Panc1 (cell line): ENCODE results near the gene AKAP6. TPM values are rescaled to one million over a fixed set of nuclear protein-coding genes. Genes with fewer than 3 reads are reported as not detected.

Experiments
- ATAC-seq: fragments of 200-7000 bp; cut with Tn5 transposase; 2 replicates; pipeline ENCODE4 v1.9.1; 2020; ENCODE audit warnings: mild to moderate bottlenecking, moderate library complexity
- BruUV-seq: library from RNA; stranded (reverse); fragments of 400-500 nt; replicated peaks from 2 replicates; lab custom pipeline; 2021; lab: Mats Ljungman, UMichigan
- CTCF ChIA-PET: fragments of 300-600 bp; sonication (Branson Sonifier 250); formaldehyde crosslinking; loops from one replicate; lab custom pipeline; 2022; ENCODE audit warnings: antibody characterized with exemption; lab: Charles Lee
- POLR2A ChIA-PET: fragments of 300-600 bp; sonication (Branson Sonifier 250); formaldehyde crosslinking; loops from one replicate; lab custom pipeline; 2022; ENCODE audit warnings: antibody characterized with exemption; lab: Charles Lee
- DNase-seq: peaks from one replicate; pipeline ENCODE4 v3.0.0-alpha.2; 2010; ENCODE audit warnings: low read depth, low spot score
- H3K27ac ChIP-seq: 2 replicates; pipeline ENCODE4 v1.5.1; 2011; ENCODE audit warnings: mild to moderate bottlenecking, low read length, inconsistent platforms
- H3K27me3 ChIP-seq: fragments of 200-500 bp; sonication (Bioruptor generic); 2 replicates; pipeline ENCODE4 v1.6.0; 2014; ENCODE audit warnings: low read length, inconsistent platforms; ENCODE audit not compliant: control insufficient read depth, insufficient read depth
- H3K36me3 ChIP-seq: fragments of 200-500 bp; sonication (Bioruptor generic); 2 replicates; pipeline ENCODE4 v1.5.1; 2014; ENCODE audit warnings: inconsistent platforms, mild to moderate bottlenecking, low read length, moderate library complexity; ENCODE audit not compliant: control insufficient read depth, insufficient read depth
- H3K4me1 ChIP-seq: 2 replicates; pipeline ENCODE4 v1.5.1; 2011; ENCODE audit warnings: inconsistent platforms, mild to moderate bottlenecking, low read length, moderate library complexity; ENCODE audit not compliant: control insufficient read depth, insufficient read depth
- H3K4me3 ChIP-seq, 2 experiments: 2 replicates each; pipeline ENCODE4 v1.5.1; 2011 to 2012; ENCODE audit warnings: low read depth in 2 of 2, low read length in 2 of 2, mild to moderate bottlenecking in 2 of 2, inconsistent platforms in 1 of 2, moderate library complexity in 1 of 2
- H3K9me3 ChIP-seq: fragments of 200-500 bp; sonication (Bioruptor generic); 2 replicates; pipeline ENCODE4 v1.5.1; 2014; ENCODE audit warnings: low read depth, mild to moderate bottlenecking, inconsistent platforms, low read length, moderate library complexity; ENCODE audit not compliant: control insufficient read depth, insufficient read depth
- CTCF ChIP-seq: fragments of 450-650 bp; IDR thresholded peaks from 2 replicates; pipeline ENCODE4 v1.5.1; 2017; ENCODE audit warnings: mild to moderate bottlenecking
- POLR2AphosphoS5 ChIP-seq: IDR thresholded peaks from 2 replicates; pipeline ENCODE4 v1.6.1; 2012; ENCODE audit warnings: mild to moderate bottlenecking, low read depth, low read length, moderate library complexity
- SIN3A ChIP-seq: IDR thresholded peaks from 2 replicates; pipeline ENCODE4 v1.6.1; 2012; ENCODE audit warnings: low read depth, mild to moderate bottlenecking, low read length, moderate library complexity, borderline replicate concordance; ENCODE audit not compliant: insufficient read depth
- TCF7L2 ChIP-seq: IDR thresholded peaks from 2 replicates; pipeline ENCODE4 v1.6.1; 2011; ENCODE audit warnings: mild to moderate bottlenecking, low read depth, low read length, inconsistent platforms
- in situ Hi-C: cut with HindIII; loops from 2 replicates; pipeline ENCODE4 v1.10.0; 2016; ENCODE audit warnings: low sequenced_read_pairs, low pct_unique_long_range_greater_than_20kb
- intact Hi-C: fragments of 100-400 bp; cut with micrococcal nuclease; formaldehyde crosslinking; loops from one replicate; pipeline ENCODE4 v1.10.0; 2022; ENCODE audit not compliant: unreplicated experiment
- total RNA-seq: library from RNA; stranded (reverse); gene quantifications from one replicate; pipeline ENCODE4 v1.2.1, GENCODE V29; 2021; ENCODE audit not compliant: unreplicated experiment
- TF ChIP-seq, protein P1 (sequence below), 2 experiments: IDR thresholded peaks; 2 replicates each; pipeline ENCODE4 v1.6.1; 2011 to 2012; ENCODE audit warnings: low read depth in 2 of 2, control low read depth in 1 of 2, low read length in 1 of 2, mild to moderate bottlenecking in 1 of 2, moderate library complexity in 1 of 2; ENCODE audit not compliant: insufficient read depth in 1 of 2

The AKAP6 gene
- total RNA-seq, 1 experiment from 2014 or later, result 0.82 TPM

DNA sequence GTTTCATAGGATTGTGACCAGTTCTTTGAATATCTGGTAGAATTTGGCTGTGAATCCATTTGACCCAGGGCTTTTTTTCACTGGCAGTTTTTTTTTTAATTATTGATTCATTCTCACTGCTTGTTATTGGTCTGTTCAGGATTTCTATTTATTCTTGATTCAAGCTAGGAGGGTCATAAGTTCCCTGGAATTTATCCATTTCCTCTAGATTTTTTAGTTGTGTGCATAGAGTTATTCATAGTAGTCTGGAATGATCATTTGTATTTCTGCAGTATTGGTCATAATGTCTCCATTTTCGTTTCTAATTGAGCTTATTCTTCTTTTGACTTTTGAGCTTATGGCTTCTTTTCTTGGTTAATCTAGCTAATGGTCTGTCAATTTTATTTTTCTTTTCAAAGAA is 291.6 kb downstream of the AKAP6 start:
- intact Hi-C loops, result no loop called here
- TF ChIP-seq, protein P1, sequence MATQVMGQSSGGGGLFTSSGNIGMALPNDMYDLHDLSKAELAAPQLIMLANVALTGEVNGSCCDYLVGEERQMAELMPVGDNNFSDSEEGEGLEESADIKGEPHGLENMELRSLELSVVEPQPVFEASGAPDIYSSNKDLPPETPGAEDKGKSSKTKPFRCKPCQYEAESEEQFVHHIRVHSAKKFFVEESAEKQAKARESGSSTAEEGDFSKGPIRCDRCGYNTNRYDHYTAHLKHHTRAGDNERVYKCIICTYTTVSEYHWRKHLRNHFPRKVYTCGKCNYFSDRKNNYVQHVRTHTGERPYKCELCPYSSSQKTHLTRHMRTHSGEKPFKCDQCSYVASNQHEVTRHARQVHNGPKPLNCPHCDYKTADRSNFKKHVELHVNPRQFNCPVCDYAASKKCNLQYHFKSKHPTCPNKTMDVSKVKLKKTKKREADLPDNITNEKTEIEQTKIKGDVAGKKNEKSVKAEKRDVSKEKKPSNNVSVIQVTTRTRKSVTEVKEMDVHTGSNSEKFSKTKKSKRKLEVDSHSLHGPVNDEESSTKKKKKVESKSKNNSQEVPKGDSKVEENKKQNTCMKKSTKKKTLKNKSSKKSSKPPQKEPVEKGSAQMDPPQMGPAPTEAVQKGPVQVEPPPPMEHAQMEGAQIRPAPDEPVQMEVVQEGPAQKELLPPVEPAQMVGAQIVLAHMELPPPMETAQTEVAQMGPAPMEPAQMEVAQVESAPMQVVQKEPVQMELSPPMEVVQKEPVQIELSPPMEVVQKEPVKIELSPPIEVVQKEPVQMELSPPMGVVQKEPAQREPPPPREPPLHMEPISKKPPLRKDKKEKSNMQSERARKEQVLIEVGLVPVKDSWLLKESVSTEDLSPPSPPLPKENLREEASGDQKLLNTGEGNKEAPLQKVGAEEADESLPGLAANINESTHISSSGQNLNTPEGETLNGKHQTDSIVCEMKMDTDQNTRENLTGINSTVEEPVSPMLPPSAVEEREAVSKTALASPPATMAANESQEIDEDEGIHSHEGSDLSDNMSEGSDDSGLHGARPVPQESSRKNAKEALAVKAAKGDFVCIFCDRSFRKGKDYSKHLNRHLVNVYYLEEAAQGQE (IDR thresholded peaks at IDR 0.05; ENCODE audit: insufficient read depth in 1 of 2, low read depth in 2 of 2, low read length in 1 of 2), result no peak
- TF ChIP-seq TCF7L2, result no peak
- no peak for TF ChIP-seq SIN3A
- no peak for TF ChIP-seq POLR2AphosphoS5
- no peak for TF ChIP-seq CTCF
- Histone ChIP-seq H3K36me3 (no peaks in the 10 kb centered on the region), H3K9me3 (no peaks in the 10 kb centered on the region), H3K4me1 (no peaks in the 10 kb centered on the region), H3K27me3 (no peaks in the 10 kb centered on the region), H3K4me3 (no peak overlapping the region), H3K27ac (no peak overlapping the region)
- CTCF ChIA-PET, result no interaction called here
- POLR2A ChIA-PET, result no interaction called here
- no peak for ATAC-seq
- in situ Hi-C loops, result no loop called here
- no TSS peak for BruUV-seq
- DNase-seq, result no peak

DNA sequence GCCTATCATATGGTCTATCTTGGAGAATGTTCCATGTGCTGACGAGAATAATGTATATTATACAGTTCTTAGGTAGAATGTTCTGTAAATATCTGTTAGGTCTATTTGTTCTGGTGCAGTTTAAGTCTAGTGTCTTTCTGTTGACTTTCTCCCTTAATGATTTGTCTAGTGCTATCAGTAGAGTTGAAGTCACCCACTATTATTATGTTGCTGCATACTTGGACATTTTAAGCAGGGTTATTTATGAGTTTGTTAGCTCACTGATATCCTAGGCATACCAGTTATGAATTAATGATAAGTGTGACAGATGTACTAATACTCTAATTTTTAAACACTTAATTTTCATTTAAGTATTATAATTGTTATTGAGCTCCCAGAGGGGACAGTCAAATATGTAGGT is 292.5 kb downstream of the AKAP6 start:
- TF ChIP-seq, protein P1 (IDR thresholded peaks at IDR 0.05; ENCODE audit: insufficient read depth in 1 of 2, low read depth in 2 of 2, low read length in 1 of 2), result no peak
- TF ChIP-seq CTCF (no peak), SIN3A (no peak), POLR2AphosphoS5 (no peak), TCF7L2 (no peak)
- ChIA-PET CTCF (no interaction called here), POLR2A (no interaction called here)
- no peaks in the 10 kb centered on the region for H3K9me3 ChIP-seq
- no TSS peak for BruUV-seq
- ATAC-seq (no peak), DNase-seq (no peak)
- no peaks in the 10 kb centered on the region for H3K4me1 ChIP-seq
- no peaks in the 10 kb centered on the region for H3K36me3 ChIP-seq
- no peak overlapping the region for H3K27ac ChIP-seq
- H3K4me3 ChIP-seq, result no peak overlapping the region
- H3K27me3 ChIP-seq, result no peaks in the 10 kb centered on the region
- in situ Hi-C loops (no loop called here), intact Hi-C loops (no loop called here)
